HS-5 (cell line): ENCODE data around the gene DOCK10.

Experiments used
- DNase-seq: peaks from one replicate; pipeline ENCODE4 v3.0.0-alpha.2; 2012; ENCODE audit warnings: low read depth

DOCK10 gene

DNA sequence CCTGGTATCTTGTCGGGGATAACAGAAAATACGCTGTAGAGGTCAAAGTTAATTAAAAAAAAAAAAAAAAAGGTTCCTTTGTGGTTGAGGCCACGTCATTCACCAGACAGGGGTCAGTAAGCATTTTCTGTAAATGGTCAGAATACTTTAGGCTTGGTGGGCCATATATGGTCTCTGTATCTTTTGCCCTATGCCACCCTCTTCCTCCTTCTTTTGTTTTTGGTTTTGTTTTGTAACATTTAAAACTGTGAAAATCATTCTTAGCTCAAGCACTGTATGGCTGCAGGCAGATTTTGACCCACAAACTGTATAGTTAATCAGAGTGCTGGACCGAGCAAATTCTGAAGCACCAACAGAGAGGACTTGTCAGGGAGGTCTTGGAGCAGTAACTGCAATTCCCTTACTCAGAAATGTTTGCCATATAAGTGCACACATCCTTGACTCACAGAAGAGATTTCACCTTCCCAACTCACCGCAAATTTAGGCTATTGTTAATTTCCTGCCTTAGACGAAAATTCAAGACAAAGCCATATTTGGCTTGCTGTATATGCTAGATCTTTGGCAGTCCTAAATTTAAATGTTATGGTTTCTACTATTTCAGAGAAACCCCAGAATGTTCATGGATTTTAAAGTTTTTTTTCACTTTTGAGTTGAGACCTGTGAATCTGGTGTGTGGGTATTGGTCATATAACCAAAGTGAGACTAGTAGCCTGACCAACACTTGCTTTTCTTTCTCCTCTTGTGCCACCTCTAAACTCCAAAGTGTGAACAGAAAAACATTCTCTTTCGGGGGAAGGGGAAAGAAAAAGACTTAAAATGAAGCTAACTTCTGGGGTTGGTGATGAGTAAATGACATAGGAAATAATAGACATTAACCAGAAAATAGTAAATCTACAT, 65.4 kb downstream of the DOCK10 start:
- DNase-seq, result no peak

- DNase-seq, result no peak
Measured at GRCh38 chr2:224975761-224976160, 66.5 kb downstream of the DOCK10 start.

DNA sequence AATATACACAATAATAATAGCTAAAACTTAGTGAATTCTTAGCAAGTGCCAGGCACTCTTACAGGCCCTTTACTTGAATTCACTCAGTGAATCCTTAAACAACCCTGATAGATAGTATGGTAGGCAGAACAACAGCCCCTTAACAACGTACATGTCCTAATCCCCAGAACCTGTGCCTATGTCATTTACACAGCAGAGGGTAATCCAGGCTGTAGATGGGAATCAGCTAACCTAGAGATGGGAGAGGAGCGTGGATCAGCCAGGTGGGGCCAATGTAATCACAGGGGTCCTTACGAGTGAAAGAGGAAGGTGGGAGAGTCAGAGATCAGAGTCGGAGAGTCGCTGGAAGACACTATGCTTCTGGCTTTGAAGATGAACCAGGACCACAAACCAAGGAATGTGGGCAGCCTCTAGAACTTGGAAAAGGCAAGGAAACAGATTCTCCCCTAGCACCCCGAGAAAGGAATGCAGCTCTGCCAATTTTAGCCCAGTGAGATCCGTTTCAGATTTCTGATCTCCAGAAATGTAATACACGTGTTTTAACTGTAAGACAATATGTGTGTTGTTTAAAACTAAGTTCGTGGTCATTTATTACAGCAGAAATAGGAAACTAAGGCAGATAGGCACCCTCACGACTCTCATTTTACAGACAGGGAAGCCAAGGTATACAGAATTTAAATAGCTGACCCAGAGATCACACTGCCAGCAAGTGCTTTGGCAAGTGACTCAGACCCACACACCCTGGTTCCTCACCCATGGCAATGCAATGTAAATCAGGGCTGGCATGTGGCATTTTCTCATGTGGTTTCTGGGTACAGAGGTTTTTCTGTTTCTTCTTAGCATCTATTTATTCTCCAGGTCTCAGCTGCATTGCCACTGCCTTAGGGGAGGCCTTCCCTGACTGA, 68.9 kb downstream of the DOCK10 start:
- no peak for DNase-seq

DNA sequence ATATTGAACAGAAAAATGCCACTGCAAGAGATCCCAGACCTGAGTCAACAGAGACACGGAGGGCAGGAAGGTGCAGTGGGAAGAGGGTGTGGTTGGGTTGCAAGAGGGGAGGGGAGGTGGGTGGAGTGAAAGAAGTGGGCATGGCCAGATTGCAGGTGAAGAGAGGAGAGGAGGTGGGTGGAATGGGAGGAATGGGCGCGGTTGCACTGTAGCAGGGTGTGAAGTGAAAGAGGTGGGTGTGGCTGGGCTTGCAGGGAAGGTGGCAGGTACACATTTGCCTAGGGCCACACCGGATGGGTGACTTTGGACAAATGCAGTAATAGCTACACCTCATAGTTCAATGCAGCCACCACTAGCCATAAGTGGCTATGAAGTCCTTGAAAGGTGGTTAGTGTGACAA, 71.1 kb downstream of the DOCK10 start:
- no peak for DNase-seq

DNA sequence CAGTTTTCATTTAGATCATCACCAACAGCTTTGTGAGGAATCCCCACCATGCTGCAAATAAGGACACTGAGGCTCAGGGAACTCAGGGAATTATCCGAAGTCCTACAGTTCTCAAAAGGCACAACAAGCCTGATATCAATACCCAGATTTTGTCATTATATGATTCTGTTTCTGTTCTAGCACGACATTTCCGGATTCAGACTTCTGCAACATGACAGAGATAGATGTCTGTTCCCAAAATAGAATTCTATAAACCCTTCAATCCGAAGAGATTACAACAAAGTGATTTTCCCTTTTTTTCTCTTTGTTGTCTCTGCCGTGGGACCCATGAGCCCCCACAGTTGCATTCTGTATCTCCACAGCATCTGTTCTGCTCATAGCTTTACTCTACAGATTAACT, 72.0 kb downstream of the DOCK10 start:
- no peak for DNase-seq

DNA sequence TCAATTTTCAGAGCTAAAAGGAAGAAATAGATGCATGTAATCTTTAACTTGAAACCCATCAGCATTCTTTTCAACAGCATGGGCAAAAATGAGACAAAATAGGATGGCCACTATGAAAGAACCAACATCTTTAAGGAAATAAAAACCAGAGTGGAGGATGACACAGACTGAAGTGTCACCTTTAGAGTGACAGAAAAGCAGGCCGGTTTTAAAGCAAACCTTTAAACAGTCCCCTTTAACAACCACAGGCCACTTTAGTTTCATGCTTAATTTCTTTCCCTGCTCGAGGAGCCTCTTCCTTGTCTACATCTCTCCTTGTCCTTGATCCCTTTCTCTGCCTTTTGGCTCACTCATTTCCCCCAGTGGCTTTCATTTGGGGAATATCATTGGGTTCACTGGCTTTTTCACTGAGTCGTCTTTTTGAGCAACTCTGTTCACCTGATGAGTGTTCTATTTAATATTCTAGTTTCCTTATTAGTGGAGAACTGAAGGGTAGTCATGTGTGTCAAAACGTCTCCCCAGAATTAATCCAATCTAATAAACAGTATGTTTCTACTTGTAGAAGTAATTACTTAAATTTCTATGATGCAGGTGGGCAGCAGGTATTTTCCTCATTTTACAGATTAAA, 72.5 kb downstream of the DOCK10 start:
- no peak for DNase-seq

- no peak for DNase-seq
Measured at GRCh38 chr2:224969095-224969494, 73.2 kb downstream of the DOCK10 start.

DNA sequence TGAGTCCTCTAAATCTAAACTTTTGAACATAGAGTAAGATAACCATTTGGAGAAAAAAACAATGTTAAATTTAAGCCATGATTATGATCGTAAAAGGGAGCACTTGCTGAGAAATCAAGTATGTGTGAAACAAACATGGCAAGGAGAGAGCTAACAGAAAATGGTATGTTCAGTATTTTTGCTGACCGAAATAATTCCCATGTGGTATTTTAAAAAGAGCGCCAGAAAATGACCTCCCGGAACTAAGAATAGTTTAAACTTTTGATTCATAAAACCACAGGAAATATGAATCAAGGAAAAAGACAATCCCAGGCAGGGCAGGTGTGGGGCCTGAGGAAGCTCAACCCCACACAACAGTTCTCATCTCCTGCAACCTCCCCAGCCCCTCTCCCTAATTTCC, 74.2 kb downstream of the DOCK10 start:
- DNase-seq, result no peak

GRCh38 chr2:224966613-224967012, 75.7 kb downstream of the DOCK10 start:
- no peak for DNase-seq

- no peak for DNase-seq
Measured at GRCh38 chr2:224959556-224959955, 82.7 kb downstream of the DOCK10 start.

DNA sequence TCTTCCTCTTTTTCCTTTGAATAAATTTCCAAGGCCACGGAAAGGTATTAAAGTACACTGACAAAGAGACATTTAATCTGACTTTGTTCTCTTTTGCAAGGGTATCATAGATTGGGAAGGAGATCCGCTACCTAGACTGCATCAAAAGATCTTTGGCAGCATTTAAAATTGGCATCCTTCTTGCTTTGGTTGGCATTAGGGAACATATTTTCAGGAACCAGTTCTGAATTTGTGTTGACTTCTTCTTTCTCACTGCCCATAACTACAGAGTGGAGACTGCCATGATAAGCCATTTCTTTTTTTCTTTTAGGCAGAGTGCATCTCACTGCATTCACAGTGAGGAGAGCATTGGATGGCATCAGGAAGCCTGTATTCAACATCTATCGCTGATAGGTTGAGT, 83.4 kb downstream of the DOCK10 start:
- DNase-seq, result no peak

GRCh38 chr2:224958462-224958857, 83.8 kb downstream of the DOCK10 start:
- peak; percentile 60 for DNase-seq

GRCh38 chr2:224957540-224958461, 84.5 kb downstream of the DOCK10 start:
- DNase-seq, result no peak

DNA sequence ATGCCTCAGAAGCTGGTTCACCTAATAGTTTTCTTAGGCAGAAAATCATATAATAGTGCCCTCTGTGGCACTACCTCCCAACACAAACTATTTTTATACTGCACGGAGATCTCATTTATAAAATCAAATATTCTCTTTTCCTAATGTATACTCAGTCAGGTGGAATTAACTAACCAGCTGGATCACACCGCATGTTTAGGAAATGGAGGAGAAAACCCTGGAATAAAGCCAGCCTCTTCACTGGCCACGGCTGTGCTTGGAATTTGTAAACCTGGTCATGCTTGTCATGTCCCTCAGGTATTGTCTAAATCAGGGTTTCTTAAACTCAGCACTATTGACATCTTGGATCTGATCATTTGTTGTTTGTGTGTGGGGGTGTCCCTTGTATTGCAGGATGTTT, 85.6 kb downstream of the DOCK10 start:
- no peak for DNase-seq

- DNase-seq, result no peak
Measured at GRCh38 chr2:224954980-224955379, 87.3 kb downstream of the DOCK10 start.

DNA sequence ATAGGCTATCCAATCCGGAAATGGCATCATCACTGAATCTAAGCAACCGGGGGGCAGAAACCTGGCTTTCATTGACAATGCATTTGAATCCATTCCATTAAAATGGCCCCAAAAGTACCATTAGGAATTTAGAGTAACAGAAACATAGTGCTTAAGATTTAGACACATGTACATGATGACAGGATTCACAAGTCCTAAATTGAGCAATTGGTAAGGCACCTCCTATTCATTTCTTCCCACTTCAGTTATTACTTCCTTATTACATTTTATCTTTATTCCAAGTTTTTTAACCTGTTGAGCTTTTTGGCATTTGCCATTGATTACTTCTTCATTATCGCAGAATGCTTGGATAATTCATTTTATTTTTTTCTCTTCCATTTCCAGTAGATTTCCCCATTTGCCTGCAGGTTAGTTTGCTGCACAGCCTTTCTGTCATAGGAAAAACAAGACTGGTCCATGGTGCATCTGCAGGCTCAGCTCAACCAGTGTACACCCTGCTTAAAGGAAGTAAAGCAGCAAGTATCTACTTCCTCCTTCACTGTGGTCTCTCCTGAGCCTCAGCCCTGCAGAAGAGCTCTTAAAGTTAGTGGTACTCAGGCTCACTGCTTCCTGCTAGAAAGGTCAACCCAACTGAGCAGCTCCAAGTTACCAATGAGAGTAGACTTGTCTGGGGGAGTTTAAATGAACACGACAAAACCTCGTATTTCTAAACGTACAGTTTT, 89.2 kb downstream of the DOCK10 start:
- no peak for DNase-seq

DNA sequence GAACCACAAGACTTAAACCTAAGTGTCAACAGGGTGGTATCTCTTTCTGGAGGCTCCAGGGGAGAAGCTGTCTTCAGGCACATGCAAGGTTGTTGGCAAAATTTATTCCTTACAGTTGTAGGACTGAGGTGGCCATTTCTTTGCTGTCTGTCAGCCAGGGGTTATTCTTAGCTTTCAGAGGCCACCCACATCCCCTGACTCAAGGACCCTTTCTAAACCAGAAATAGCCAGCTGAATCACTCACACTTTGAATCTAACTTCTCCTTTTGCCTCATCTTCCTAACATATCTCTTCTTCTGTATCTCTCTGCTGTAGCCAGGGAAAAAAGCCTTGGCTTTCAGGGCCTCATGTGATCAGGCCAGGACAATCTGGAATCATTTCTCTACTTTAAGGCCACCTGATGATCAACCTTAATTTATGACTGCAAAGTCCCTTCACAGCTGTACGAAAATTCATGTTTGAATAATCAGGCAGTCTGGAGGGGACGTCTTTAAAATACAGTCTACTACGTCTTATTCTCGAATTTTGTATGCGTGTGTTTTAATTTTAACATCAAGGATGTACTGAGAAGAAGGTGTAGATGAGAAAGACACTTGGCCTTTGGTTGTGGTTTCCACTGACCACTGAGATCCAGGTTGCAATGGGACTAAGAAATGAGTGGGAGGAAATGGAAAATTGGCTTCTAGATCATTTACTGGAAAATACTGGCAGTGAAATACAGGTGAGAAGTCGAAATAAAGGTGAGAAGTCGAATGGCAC, 90.4 kb downstream of the DOCK10 start:
- DNase-seq, result no peak

DNA sequence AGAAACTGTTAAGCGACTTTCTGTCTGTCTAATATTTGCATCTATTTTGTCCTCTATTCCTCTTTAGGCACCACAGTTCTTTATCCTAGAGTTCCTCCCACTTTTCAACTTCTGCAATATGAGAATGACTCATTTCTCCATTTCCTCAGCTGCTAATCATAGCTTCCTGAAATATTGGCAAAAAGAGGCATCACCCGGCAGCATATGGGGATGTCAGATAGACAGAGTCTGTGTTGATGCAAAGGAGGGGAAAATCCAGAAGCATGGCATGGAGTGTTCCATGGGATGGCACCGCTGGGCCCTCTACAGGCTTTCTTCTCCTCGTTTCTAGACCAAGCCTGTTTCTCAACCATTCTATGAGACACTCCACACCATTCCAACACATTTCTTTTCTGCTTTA, 93.4 kb downstream of the DOCK10 start:
- DNase-seq, result peak; percentile 76

GRCh38 chr2:224948005-224948404, 94.3 kb downstream of the DOCK10 start:
- no peak for DNase-seq

DNA sequence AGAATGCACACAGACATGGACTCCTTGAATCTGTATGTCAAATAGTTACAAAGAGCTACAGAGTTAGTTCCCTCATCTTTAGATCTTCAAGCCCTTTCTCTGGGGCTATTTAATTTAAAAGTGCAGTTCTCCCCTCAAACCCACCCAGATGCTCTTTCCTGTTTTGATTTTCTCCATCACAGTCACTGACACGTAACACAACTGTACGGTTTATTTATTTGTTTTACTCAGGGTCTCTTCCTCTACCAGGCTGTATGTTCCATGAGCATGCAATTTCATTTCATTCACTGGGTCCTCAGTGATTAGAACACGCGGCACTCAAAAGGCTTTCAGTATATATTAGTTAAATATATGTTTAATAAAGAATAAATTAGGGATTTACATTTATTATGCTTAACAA, 94.7 kb downstream of the DOCK10 start:
- DNase-seq, result no peak
